GDM1 (cell line): ENCODE results near the gene GALT.

ENCODE experiments used
- DNase-seq: peaks from one replicate; lab custom pipeline; 2025; lab: John Stamatoyannopoulos, UW

Gene GALT

DNA sequence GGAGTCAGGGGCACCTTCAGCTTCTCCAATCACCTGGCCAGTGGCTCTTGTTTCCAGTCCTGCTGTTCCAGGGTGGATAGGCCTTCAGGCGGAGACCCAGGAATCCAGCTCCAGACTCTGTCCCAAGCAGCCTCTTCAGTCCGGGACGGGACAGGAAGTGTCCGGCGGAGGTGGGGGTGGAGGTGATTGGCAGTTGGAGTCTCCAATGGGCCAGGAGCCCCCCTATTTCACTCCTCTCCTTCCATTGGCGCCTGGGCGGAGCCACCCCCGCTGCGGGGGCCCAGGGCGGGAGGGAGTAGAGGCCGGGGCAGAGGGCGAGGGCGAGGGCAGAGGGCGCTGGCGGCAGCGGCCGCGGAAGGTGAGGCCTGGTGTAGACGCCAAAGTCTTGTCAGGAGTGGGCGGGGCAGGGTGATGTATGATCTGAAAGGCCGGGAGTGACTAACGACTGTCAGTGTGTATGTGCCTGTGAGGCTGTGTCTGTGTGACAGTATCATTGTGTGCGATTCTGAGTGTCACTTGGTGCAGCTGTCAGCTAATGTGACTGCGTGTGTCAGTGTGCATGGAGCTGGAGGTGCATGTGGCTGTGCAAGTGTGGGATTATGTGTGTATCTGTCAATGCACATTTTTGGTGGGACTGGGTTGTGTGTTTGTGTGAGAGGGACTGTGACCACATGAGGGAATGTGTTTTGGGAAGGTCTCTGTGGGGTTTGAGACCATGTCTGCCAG, 5.6 kb downstream of the GALT start, which contains the start of gene IL11RA:
Gene IL11RA (plus strand): TSS at position 310 of the 726 bp plus-strand sequence. CDS start 3,033 bp downstream, outside the sequence.
- DNase-seq, result no peak

DNA sequence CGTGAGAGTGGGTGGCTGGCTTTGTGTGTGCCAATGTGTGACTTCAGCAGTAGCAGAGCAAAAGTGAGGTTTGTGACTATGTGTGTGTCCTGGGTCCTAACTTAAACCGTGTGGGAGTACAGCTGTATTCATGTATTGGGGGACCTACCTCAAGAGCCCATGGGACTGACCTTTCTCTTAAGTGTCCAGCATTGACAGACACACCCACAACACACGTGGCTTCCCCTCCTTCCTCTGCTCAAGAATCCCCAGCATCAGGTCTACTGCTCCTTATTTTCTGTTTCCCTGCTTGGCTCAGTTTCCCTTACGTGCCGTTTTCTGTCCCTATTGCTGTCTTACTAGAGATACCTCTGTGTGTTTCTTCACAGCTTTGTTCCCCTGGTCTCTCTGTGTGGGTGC, 6.1 kb downstream of the GALT start:
- no peak for DNase-seq

- DNase-seq, result no peak
Observed at GRCh38 chr9:34653151-34654072, 6.9 kb downstream of the GALT start.

- DNase-seq, result no peak
Observed at GRCh38 chr9:34654323-34655051, 8.0 kb downstream of the GALT start.

GRCh38 chr9:34655394-34655793, 8.9 kb downstream of the GALT start:
- DNase-seq, result no peak

DNA sequence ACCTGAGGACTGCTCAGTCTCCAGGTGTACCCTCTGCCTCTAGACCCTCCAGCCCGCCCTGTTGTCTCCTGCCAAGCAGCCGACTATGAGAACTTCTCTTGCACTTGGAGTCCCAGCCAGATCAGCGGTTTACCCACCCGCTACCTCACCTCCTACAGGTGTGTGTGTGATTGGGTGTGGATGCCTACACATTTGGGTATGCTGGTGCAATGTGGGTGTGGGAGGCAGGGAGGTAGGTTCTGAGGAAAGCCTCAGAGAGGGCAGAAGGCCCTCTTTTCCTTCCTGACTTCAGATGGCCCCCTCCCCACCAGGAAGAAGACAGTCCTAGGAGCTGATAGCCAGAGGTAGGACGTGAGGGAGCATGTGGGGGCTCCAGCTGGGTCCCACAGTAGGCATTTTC, 10.5 kb downstream of the GALT start:
- DNase-seq, result no peak

GRCh38 chr9:34658461-34658860, 12.0 kb downstream of the GALT start:
- no peak for DNase-seq

- DNase-seq, result no peak
Observed at GRCh38 chr9:34659592-34660253, 13.2 kb downstream of the GALT start.

- no peak for DNase-seq
Observed at GRCh38 chr9:34662526-34663302, 16.2 kb downstream of the GALT start, which contains the start of gene CCL27. TSS of gene CCL27 (minus strand) at chr9:34662657. CDS start at chr9:34662633, 24 bp downstream.

- DNase-seq, result no peak
Observed at GRCh38 chr9:34663303-34663605, 16.8 kb downstream of the GALT start.

- no peak for DNase-seq
Observed at GRCh38 chr9:34664281-34665066, 18.0 kb downstream of the GALT start.

DNA sequence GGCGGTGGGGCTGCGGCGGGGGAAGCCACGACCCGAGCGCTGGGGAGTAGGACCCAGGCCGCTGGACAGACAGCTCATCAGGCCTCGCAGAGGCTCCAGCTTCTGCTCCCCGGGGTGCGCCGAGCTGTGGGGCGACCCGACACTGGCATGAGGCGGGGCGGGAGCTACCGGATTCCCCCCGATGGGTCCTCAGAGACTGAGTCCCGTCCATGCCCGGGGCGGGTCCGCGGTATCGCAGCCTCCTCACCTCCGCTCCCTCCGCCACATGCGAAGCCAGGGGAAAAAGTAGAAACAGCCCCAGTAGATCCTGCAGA, 18.5 kb downstream of the GALT start:
- DNase-seq, result no peak

GRCh38 chr9:34665381-34666250, 19.1 kb downstream of the GALT start:
- no peak for DNase-seq

DNA sequence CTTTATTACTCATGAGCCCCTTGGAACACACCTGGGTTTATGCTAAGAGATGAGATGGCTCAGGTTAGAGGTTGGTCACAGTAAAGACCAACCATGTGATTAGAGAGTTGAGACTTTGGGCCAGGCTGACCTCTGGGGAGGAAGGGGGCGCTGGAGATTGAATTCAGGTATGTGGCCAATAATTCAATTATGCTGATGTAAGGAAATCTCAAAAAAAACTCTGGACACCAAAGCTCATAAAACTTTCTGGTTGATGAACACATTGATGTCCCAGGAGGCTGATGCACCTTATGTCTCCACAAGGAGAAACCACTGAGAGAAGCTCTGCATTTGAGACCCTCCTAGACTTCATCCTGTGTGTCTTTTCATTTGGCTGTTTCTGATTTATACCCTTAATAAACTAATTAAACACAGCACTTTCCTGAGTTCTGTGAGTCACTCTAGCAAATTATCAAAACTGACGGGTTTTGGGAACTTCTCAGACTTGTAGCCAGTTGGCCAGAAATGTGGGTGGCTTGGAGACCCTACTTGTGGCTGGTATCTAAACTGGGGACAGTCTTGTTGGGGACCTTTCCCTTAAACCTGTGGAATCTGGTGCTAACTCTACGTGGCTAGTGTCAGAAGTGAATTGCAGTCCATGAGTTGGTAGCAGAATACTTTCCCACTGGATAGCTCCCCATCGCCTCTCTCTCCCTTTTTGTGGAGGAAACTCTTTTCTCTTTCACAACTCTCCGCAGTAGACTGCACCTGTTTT, 23.5 kb downstream of the GALT start:
- DNase-seq, result no peak

DNA sequence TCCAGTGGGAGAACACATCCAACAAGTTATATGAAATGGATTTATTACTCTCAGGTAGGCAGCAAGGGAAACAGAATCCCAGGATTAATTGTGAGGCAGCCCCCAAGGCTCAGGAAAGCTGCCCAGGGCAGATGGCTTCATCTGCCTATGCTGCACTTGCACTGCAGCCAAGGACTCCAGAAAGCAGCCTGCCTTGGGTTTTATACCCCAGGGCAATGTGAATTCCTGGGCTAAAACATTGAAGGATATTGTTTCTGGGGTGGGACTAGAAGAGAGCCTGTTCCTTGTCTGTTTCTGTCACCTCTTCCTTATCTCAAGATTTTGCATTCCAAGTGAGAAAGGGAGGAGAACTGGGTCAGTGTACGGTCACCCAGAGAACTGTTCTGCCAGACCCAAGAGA, 24.8 kb downstream of the GALT start:
- DNase-seq, result no peak

GRCh38 chr9:34674440-34674839, 28.0 kb downstream of the GALT start:
- no peak for DNase-seq

DNA sequence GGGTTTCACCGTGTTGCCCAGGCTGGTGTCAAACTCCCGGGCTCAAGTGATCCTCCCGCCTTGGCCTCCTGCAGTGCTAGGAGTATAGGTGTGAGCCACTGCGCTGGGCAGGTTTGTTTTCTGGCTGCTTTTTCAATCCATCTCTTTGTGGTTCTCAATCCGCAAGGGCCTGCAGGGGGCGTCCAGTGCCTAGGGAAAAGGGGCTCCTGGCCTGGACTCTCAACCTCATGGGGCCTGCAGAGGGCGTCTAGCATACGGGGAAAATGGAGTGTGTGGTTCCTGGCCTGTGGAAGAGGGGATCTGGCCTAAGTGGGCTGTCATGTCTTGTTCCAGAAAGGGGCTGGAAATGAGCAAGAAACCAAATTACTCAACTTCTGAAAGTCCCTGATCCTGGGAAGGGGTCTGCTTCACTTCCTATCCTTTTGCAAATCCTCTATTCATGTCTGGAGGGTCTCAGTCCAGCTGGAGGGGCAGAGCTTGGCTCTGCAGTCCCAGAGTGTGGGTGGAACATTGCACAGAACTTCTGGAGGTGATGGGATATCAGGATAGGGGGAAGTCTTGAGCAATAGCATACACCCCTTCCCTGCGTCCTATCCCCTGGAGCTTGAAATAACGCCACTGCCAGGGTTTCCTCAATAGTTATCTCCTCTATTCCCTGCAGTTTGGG, 28.7 kb downstream of the GALT start:
- DNase-seq, result peak; percentile 72

DNA sequence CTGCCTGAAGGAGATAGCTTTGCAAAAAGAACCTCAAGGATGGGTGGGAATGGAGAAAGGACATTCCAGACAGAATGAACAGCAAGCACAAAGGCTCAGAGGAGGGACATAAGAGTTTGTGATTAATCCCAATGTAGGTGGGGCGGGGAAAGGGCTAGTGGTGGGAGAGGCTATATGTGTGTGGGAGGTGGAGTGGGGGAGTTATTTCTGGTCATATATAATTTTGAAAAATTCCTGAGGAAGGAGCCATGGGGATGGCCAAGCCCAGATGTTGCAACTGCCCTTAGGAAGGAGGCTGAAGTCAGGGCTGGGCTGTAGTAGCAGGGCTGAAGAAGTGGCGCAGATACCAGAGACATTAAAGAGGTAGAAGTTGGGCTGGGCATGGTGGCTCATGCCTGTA, 29.4 kb downstream of the GALT start:
- no peak for DNase-seq
